Neural cell (in vitro differentiated cells): ENCODE results near the gene TMED8.
"Not testable (repeated sequence)": the region's sequence is repeated elsewhere in the genome, so short reads cannot be mapped to it uniquely, and the experiment has no call there.

Experiments used
- EP300 ChIP-seq: fragments of 450-650 bp; conservative IDR thresholded peaks from 2 replicates; pipeline ENCODE4 v1.6.1; 2014; ENCODE audit warnings: antibody characterized with exemption, mild to moderate bottlenecking, moderate library complexity; ENCODE audit not compliant: poor library complexity, severe bottlenecking
- EZH2 ChIP-seq: fragments of 200-600, 300-800 bp; shearing (Covaris generic), sonication (generic); IDR thresholded peaks from 2 replicates; pipeline ENCODE4 v1.6.1; 2014; ENCODE audit warnings: antibody characterized with exemption, low read length, borderline replicate concordance, mild to moderate bottlenecking; ENCODE audit not compliant: insufficient read depth, poor library complexity, severe bottlenecking
- MXI1 ChIP-seq: fragments of 450-650 bp; conservative IDR thresholded peaks from 2 replicates; pipeline ENCODE4 v1.6.1; 2014; ENCODE audit warnings: antibody characterized with exemption, mild to moderate bottlenecking; ENCODE audit not compliant: poor library complexity, severe bottlenecking
- POLR2AphosphoS5 ChIP-seq: IDR thresholded peaks from 2 replicates; pipeline ENCODE4 v1.6.1; 2012
- RAD21 ChIP-seq: fragments of 450-650 bp; conservative IDR thresholded peaks from 2 replicates; pipeline ENCODE4 v1.6.1; 2014; ENCODE audit warnings: antibody characterized with exemption, mild to moderate bottlenecking, moderate library complexity
- SMC3 ChIP-seq: fragments of 450-650 bp; conservative IDR thresholded peaks from 2 replicates; pipeline ENCODE4 v1.6.1; 2014; ENCODE audit warnings: antibody characterized with exemption, mild to moderate bottlenecking, moderate library complexity; ENCODE audit not compliant: poor library complexity
- TAF1 ChIP-seq: IDR thresholded peaks from 2 replicates; pipeline ENCODE4 v1.6.1; 2012; ENCODE audit warnings: low read depth
- TF ChIP-seq, protein P1 (sequence below): fragments of 450-650 bp; IDR thresholded peaks from 2 replicates; pipeline ENCODE4 v1.5.1; 2014; ENCODE audit warnings: antibody characterized with exemption, mild to moderate bottlenecking, moderate library complexity; ENCODE audit not compliant: poor library complexity, severe bottlenecking

DNA sequence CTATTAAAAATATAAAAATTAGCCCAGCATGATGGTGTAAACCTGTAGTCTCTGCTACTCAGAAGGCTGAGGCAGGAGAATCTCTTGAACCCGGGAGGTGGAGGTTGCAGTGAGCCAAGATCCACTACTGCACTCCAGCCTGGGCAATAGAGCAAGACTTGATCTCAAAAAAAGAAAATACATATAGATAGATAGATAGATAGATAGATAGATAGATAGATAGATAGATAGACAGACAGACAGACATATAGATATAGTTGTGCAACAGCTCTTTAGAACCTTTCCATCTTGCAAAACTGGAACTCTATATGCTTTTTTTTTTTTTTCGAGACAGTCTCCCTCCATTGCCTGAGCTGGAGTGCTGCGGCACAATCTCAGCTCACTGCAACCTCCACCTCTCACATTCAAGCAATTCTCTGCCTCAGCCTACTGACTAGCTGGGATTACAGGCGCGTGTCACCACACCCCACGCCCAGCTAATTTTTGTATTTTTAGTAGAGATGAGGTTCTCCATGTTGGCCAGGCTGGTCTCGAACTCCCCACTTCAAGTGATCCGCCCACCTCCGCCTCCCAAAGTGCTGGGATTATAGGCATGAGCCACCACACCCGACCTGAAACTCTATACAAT lies 38.6 kb upstream of the TMED8 start:
- TF ChIP-seq EP300, EZH2, POLR2AphosphoS5, RAD21, TAF1, SMC3, MXI1: not testable (repeated sequence)
- TF ChIP-seq, protein P1, sequence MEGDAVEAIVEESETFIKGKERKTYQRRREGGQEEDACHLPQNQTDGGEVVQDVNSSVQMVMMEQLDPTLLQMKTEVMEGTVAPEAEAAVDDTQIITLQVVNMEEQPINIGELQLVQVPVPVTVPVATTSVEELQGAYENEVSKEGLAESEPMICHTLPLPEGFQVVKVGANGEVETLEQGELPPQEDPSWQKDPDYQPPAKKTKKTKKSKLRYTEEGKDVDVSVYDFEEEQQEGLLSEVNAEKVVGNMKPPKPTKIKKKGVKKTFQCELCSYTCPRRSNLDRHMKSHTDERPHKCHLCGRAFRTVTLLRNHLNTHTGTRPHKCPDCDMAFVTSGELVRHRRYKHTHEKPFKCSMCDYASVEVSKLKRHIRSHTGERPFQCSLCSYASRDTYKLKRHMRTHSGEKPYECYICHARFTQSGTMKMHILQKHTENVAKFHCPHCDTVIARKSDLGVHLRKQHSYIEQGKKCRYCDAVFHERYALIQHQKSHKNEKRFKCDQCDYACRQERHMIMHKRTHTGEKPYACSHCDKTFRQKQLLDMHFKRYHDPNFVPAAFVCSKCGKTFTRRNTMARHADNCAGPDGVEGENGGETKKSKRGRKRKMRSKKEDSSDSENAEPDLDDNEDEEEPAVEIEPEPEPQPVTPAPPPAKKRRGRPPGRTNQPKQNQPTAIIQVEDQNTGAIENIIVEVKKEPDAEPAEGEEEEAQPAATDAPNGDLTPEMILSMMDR, result not testable (repeated sequence)
